ENCODE results near the gene ATG13.

ATG13 gene

DNA sequence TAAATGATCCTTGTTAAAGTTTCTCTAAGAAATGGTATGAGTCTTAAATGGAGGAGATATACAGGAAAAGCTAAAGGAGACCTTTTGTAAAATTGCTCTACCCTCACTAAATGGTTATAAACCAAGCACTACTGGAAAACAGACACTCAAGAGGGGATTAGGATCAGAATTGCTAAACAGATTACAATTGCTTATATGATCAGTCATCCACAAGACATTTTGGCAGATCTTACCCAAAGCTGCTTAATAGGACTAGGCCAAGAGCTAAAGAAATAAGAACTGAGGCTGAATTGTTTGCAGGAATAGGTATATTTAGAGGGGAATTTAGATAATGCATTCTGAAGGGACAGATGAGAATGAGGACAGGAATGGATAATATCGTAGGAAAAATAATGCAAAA, 9.8 kb upstream of the ATG13 start:
- DNase-seq (ENCODE audit: low read depth, low spot score), result no peak

- no peak for DNase-seq (ENCODE audit: low read depth, low spot score)
Observed at GRCh38 chr11:46609386-46609785, 8.0 kb upstream of the ATG13 start.

GRCh38 chr11:46611526-46612304, 5.6 kb upstream of the ATG13 start:
- DNase-seq (ENCODE audit: low read depth, low spot score), result no peak

DNA sequence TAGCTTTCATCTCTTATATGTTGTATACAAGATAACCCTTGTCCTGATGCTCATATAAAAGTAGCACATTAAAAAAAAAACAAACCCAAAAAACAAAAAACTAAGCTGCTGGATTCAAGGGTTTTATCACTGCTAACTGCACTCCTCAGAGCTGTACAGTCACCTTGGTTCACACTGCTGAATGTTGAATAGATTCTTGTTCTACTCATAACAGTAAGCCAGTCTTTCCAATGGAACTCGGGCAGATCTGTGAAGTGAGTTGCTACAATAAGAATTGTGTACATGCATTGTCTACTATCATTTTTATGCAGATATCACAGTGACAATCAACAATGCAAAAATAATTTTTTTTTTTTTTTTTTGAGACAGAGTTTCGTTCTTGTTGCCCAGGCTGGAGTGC, 5.0 kb upstream of the ATG13 start:
- DNase-seq (ENCODE audit: low read depth, low spot score), result no peak

- no peak for DNase-seq (ENCODE audit: low read depth, low spot score)
Observed at GRCh38 chr11:46615756-46616155, 1.6 kb upstream of the ATG13 start.

GRCh38 chr11:46616551-46617133, 711 bp upstream of the ATG13 start:
- no peak for DNase-seq (ENCODE audit: low read depth, low spot score)

- no peak for DNase-seq (ENCODE audit: low read depth, low spot score)
Observed at GRCh38 chr11:46617972-46618314, 590 bp downstream of the ATG13 start.

DNA sequence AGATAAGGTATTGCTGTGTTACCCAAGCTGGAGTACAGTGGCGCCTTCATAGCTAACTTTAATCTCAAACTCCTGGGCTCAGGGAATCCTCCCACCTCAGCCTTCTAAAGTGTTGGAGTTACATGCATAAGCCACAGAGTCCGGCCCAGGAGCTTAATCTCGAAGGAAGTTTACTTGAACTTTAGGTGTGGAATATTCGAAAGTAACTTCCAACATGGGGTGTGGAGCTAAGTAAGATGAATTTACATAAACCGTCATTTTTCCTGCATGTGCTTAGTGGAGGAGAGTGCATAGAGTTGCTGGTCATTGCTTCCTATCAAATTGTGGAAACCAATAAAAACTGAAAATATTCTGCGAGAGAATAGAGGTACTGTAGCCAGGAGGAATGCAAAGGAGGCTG, 1.5 kb downstream of the ATG13 start:
- no peak for DNase-seq (ENCODE audit: low read depth, low spot score)

DNA sequence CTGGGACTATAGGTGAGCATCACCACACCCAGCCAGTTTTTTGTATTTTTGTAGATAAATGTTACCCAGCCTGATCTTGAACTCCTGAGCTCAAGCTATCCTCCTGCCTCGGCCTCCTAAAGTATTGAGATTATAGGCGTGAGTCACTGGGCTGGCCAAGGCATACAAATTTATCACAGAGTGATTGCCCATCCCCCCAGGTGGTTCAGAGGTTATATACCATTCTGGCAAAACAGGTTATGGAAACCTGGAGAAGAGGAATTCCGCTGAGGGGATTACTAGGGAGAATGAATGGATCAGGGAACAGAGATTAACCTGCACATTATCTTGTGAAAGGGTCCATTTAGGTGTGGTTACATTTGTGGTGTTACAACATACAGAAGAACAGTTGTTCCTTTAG, 8.1 kb downstream of the ATG13 start:
- DNase-seq (ENCODE audit: low read depth, low spot score), result no peak

DNA sequence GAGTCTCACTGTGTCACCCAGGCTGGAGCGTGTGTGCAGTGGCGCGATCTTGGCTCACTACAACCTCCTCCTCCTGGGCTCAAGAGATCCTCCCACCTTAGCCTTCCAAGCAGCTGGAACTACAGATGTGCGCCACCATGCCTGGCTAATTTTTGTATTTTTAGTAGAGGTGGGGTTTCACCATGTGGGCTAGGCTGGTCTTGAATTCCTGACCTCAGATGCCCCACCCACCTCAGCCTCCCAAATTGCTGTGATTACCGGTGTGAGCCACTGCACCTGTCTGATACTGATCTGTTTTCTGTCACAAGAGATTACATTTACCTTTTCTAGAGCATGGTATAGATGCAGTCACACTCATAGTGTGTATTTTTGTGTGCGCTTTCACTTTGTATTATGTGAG, 11.6 kb downstream of the ATG13 start:
- DNase-seq (ENCODE audit: low read depth, low spot score), result no peak

DNA sequence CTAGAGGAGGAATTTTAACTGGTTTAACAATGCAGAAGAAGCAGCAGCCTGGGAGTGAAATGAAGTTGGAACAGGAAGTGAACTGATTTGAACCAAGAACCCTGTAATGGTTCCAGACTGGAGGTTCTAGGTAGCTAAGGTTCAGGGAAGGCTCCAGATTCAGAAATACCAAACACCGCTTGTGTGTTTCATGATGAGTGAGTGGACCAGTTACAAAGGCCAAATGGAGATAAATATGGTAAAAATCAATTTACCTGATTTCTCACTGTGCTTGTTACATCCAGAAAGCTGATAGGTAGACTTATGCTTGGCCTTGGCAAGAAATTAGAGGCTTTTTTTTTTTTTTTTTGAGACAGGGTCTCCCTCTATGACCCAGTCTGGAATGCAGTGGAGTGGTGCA, 12.9 kb downstream of the ATG13 start:
- no peak for DNase-seq (ENCODE audit: low read depth, low spot score)

DNA sequence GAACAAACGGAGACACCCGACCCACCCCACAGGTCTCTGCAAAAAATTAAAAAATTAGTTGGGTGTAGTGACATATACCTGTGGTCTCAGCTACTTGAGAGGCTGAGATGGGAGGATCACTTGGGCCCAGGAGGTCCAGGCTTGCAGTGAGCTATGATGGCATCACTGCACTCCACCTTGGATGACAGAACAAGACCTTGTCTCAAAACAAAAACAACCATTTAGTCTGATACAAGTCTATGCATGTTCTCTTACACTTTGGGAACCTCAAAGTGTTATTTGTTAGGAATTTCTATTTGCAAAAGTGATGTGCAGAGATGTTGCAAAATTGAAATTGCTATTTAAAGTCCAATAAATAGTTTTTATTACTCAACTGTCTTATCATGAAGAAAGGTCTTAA, 14.3 kb downstream of the ATG13 start:
- no peak for DNase-seq (ENCODE audit: low read depth, low spot score)

DNA sequence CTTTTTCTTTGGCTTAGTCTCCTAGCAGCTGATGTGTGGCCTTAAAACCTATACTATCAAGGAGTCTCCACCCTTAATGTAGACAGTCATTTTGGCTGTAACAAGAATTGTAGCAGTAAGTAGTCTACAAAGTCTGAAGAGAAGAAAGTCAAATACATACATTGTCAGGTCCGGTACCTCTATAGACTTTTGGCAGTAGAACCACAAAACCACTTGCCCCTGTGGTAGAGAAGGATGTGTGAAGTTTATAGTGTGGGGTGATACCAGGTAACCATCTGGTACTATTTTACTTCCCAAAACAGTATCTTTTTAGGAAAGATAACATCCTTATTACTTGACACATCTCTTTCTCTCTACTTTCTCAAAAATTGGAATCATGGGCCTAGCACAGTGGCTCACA, 15.1 kb downstream of the ATG13 start:
- no peak for DNase-seq (ENCODE audit: low read depth, low spot score)

DNA sequence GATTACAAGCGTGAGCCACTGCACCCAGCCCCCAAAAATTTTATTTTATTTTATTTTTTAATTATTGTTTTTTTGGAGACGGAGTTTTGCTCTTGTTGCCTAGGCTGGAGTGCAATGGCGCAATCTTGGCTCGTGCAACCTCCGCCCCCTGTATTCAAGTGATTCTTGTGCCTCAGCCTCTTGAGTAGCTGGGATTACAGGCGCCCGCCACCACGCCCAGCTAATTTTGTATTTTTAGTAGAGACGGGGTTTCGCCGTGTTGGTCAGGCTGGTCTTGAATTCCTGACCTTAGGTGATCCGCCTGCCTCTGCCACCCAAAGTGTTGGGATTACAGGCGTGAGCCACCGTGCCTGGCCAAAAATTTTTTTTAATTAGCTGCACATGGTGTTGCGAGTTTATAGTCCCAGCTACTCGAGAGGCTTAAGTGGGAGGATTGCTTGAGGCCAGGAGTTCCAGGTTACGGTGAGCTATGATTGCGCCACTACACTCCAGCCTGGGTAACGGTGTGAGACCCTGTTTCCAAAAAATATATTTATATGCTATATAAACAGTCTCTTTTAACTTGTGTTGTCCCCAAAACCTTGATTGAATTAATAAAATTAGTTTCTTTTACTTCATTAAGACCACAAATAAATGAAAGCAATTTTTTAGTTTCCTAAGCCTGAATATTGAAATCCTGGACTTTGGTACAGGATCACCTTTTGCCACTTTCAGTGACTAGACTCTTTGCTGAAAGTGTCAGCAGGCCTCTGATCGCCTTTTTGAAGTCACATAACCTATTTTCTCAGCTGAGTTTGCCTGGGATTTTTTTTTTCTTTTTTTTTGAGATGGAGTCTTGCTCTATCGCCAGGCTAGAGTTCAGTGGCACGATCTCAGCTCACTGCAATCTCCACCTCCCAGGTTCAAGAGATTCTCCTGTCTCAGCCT, 16.2 kb downstream of the ATG13 start:
- no peak for DNase-seq (ENCODE audit: low read depth, low spot score)

DNA sequence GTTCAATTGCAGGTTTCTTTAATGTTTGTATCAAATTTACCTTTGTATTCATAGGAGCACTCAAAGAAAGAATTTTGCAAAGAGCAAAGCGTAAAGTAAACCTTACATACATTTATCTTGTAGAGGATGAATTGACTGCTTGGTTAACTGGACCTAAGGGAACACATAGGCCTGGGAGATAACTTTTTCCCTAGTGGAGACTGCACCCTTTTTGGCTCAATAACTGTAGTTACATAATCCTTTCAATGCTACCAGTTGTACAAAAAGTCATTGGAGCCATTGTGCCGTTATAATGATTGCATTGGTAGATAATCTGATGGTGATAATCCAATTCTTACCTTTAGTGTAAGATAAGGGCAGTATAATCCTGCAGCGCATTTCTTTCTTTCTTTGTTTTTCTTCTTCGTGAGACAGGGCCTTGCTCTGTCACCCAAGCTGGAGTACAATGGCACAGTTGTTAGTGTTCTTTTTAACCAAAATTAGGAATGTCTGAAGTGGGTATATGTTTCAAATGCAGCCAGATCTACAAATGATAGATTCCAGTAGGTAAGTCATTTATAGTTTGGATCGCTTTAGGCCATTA, 18.3 kb downstream of the ATG13 start:
- DNase-seq (ENCODE audit: low read depth, low spot score), result no peak

GRCh38 chr11:46637546-46637945, 20.2 kb downstream of the ATG13 start:
- no peak for DNase-seq (ENCODE audit: low read depth, low spot score)

DNA sequence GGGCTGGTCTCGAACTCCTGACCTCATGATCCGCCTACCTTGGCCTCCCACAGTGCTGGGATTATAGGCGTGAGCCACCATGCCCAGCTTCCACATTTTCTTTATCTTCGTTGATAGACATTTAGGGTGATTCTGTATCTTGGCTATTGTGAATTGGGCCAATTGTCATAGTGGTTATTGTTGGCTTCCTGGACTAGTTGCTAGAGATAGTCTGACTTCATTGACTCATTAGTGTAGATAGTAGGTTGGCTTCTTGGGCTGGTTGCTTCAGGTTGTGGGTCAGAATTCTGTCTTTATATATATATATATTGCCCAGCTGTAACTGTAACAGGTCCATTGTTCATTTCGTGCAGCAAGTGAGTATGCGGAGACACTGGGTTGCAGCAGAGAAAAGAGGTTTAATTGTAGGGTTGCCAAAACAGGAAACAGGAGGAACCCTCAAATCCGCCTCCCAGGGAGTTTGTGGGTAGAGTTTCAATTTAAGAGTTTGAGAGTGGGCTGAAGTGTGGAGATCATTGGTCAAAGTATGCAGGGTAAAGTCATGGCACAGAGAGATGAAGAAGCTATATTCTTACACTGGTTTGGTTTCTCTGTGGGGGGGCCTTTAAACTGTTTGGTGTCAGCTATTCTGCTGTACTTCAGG, 22.0 kb downstream of the ATG13 start:
- DNase-seq (ENCODE audit: low read depth, low spot score), result no peak

DNA sequence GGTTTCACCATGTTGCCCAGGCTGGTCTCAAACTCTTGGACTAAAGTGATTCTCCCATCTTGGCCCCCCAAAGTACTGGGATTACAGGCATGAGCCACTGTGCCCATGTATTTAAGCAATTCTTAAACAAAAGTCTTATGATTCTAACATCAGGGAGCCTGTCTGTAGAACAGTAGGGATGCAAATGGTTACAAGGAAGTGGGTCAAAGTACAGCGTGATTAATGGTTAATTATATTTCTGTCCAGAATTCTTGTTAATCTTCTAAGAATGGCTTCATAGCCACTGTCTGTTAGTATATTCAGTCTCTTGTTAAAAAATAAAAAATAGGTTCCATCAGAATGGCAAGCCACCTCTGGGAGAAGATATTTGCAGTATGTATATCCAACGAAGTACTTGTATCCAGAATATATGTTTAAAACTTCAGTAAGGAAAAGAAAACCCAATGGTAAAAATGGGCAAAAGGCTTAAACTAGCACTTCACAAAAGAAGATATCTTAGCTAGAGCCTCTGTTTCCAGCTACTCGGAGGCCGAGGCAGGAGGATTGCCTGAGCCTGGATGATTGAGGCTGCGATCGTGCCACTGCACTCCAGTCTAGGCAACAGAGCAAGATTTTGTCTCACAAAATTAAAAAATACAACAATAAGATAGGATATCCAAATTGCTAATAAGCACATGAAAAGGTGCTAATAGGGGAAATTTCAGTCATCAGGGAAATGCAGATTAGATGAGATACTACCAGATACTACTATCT, 22.9 kb downstream of the ATG13 start:
- no peak for DNase-seq (ENCODE audit: low read depth, low spot score)

DNA sequence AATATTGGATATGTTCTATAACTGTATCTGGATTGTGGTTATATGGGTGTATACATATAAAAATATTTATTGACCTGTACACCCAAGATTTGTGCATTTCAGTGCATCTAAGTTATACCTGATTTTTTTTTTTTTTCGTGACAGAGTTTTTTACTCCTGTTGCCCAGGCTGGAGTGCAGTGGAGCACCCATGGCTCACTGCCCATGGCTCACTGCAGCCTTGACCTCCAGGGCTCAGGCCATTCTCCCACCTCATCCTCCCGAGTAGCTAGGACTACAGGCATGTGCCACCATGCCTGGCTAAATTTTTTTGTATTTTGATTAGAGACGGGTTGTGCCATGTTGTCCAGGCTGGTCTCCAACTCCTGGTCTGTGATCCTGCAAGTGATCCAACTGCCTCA, 24.3 kb downstream of the ATG13 start:
- DNase-seq (ENCODE audit: low read depth, low spot score), result no peak

DNA sequence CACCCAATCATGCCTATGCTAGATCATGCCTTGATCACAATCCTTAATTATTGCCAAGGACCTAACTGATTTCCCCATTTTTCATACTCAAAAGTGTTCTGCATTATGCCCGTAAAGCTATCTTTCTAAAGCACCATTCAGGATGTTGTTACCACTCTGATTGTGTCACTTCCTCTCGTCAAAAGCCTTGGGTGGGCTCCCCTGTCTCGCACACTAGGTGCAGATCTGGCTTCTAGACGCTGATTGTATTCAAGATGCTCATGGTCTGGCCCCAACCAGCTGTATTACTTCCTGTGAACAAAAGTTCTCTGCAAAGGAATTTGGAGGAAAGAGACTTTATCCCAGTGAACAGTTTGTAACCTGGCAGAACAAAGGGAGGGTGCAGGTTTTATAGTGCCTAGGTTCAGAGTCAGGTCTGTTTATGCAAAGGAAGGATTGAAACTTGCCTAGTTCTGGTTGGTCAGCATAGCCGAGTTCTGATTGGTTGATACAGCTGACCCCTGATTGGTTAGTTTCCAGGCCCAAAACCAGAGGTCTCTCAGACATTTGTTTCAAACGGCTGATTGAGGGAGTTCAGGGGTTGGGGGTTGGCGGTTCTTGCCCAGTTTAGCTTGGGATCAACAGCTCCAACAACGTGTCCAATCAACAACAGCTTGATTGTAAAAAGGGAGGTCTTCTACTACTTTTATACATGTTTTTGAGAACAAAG, 25.4 kb downstream of the ATG13 start:
- no peak for DNase-seq (ENCODE audit: low read depth, low spot score)
